ENCODE results near the gene RNU1-4. TPM values are rescaled to one million over a fixed set of nuclear protein-coding genes. Genes with fewer than 3 reads are reported as not detected.
"Not testable (repeated sequence)": the region's sequence is repeated elsewhere in the genome, so short reads cannot be mapped to it uniquely, and the experiment has no call there.

RNU1-4 gene
- total and polyA plus RNA-seq, 12 donors: under 0.01 to 5,330 (median 1,268) TPM; not detected in 4

GRCh38 chr1:16716691-16717335, 23.5 kb upstream of the RNU1-4 start:
- H3K9me3 ChIP-seq (replicated peaks in 1 of 3): no peaks in the 10 kb centered on the region
- no peak overlapping the region for H3K4me3 ChIP-seq
- 84 to 90% (median 86%) methylated on average over 7 of the region's 7 CpGs for WGBS, 4 donors
- TF ChIP-seq POLR2A (IDR thresholded peaks at IDR 0.05): no peak
- TF ChIP-seq, protein P1, sequence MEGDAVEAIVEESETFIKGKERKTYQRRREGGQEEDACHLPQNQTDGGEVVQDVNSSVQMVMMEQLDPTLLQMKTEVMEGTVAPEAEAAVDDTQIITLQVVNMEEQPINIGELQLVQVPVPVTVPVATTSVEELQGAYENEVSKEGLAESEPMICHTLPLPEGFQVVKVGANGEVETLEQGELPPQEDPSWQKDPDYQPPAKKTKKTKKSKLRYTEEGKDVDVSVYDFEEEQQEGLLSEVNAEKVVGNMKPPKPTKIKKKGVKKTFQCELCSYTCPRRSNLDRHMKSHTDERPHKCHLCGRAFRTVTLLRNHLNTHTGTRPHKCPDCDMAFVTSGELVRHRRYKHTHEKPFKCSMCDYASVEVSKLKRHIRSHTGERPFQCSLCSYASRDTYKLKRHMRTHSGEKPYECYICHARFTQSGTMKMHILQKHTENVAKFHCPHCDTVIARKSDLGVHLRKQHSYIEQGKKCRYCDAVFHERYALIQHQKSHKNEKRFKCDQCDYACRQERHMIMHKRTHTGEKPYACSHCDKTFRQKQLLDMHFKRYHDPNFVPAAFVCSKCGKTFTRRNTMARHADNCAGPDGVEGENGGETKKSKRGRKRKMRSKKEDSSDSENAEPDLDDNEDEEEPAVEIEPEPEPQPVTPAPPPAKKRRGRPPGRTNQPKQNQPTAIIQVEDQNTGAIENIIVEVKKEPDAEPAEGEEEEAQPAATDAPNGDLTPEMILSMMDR (IDR thresholded peaks at IDR 0.05): no peak
- intact Hi-C loops (cut with DNase I): no loop called here
- H3K36me3 ChIP-seq (replicated peaks in 1 of 2): no peaks in the 10 kb centered on the region
- peaks cover 30% of the 10 kb centered on the region for H3K27me3 ChIP-seq
- peak in 1 of 7 donors; percentile 47 for DNase-seq
- H3K4me1 ChIP-seq (replicated peaks in 1 of 2): no peaks in the 10 kb centered on the region
- H3K27ac ChIP-seq: no peak overlapping the region

- H3K27me3 ChIP-seq: peaks cover 30% of the 10 kb centered on the region
- peak in 2 of 7 donors; percentile 19 to 52 for DNase-seq
These were observed 22.8 kb upstream of the RNU1-4 start for GRCh38 chr1:16717336-16718098.

DNA sequence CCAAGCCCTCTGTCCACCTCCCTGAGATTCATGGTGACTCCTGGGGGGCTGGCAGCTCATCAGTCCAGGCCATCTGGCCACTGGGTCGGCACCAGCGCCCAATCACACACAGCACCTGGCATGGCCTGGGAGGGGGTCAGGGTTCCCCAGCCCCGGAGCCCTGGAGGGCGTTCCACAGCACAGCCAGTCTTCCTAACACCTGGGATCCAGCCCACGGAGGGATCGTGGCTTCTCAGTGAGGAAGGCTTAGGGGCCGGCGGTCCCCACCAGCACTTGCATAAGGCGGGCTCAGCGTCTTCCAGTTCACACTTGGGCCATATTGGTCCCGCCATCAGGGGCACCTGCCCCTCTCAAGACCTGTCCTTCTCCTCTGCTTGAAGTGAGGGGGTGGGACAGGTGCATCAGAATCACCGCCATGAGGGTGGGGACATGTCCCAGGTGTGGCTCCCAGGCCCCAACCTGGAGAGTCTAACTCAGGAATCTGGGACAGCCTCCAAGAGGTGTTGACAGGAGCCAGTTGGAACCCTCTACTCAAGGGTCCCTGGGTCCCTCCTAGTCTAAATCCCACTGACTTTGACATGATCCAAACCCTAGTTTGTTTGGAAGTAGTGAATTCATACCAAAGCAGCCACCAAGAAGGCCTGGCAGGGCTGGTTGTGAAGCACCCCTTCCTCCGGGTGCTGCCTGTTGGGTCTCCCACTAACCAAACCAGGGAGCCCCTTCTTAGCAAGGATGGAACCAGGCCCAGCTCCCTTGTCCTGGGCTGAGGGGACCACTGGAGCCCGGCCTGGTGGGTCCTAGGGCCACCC, 22.0 kb upstream of the RNU1-4 start:
- H3K4me3 ChIP-seq; H3K27ac ChIP-seq; intact Hi-C loops (cut with DNase I); H3K4me1 ChIP-seq (replicated peaks in 1 of 2); H3K9me3 ChIP-seq (replicated peaks in 1 of 3); H3K36me3 ChIP-seq (replicated peaks in 1 of 2): not testable (repeated sequence)
- H3K27me3 ChIP-seq: peaks cover 30% of the 10 kb centered on the region
- 85 to 90% (median 89%) methylated on average over 14 of the region's 14 CpGs for WGBS, 4 donors
- peak in 1 of 7 donors; percentile 50 for DNase-seq

More at GRCh38 chr1:16717336-16718098, 22.8 kb upstream of the RNU1-4 start:
- intact Hi-C loops (cut with DNase I): no loop called here
- Histone ChIP-seq H3K9me3 (replicated peaks in 1 of 3) (no peaks in the 10 kb centered on the region), H3K4me1 (replicated peaks in 1 of 2) (no peaks in the 10 kb centered on the region), H3K27ac (no peak overlapping the region), H3K4me3 (no peak overlapping the region), H3K36me3 (replicated peaks in 1 of 2) (no peaks in the 10 kb centered on the region)
- 63 to 80% (median 66%) methylated on average over 19 to 20 of the region's 20 CpGs for WGBS, 4 donors
- TF ChIP-seq, protein P1 (IDR thresholded peaks at IDR 0.05): no peak
- no peak for TF ChIP-seq POLR2A (IDR thresholded peaks at IDR 0.05)

DNA sequence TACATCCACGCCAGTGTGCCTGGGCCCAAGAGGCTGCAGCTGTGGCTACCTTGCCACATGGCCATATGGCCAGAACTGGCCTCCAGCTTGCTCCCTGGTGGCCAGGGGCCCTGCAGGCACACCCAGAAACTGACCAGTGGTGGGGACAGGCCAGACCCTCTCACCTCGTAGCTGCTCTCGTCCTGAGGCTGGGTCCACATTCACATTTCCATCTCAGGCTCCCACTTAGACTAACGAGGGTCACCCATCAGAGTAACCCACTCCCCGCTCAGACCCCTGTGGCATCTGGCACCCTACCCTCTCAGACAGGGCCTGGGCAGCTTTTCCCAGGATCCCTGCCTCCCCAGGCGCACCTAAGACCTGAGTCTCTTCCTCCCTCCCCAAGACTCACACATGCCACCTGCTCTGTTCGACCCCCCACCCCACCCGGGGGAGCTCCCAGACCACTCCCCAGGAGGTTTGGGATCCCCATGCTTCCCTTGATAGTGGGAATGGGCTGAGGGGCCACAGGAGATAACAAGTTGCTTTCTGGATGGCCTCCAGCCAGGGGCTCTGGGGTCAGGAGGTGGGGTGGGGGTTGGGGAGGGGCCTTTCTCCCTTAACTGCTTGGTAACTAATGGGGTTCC, 21.3 kb upstream of the RNU1-4 start:
- intact Hi-C loops (cut with DNase I): no loop called here
- no peaks in the 10 kb centered on the region for H3K4me1 ChIP-seq (replicated peaks in 1 of 2)
- WGBS, 4 donors: 85 to 91% (median 89%) methylated on average over 8 of the region's 8 CpGs
- peaks cover 30% of the 10 kb centered on the region for H3K27me3 ChIP-seq
- TF ChIP-seq POLR2A (IDR thresholded peaks at IDR 0.05): no peak
- TF ChIP-seq, protein P1 (IDR thresholded peaks at IDR 0.05): no peak
- no peak overlapping the region for H3K4me3 ChIP-seq
- H3K27ac ChIP-seq: no peak overlapping the region
- H3K9me3 ChIP-seq (replicated peaks in 1 of 3): no peaks in the 10 kb centered on the region
- H3K36me3 ChIP-seq (replicated peaks in 1 of 2): no peaks in the 10 kb centered on the region
- peak in 1 of 7 donors; percentile 52 for DNase-seq
